Body of pancreas (tissue), 4 donors: Measurements from ENCODE around the gene CERCAM.

ENCODE experiments used
- CTCF ChIP-seq, 7 experiments: fragments of 450-650 bp in 4 of 7; fragments of 200-600 bp in 3 of 7; sonication (generic) in 3 of 7; IDR thresholded peaks; one replicate each; pipeline ENCODE4 v1.5.1; 2016 to 2019; ENCODE audit warnings: antibody characterized with exemption in 7 of 7
- POLR2A ChIP-seq, 3 donors: fragments of 450-650 bp; IDR thresholded peaks; one replicate each; pipeline ENCODE4 v1.6.1; 2016; ENCODE audit warnings: antibody characterized with exemption in 3 of 3, mild to moderate bottlenecking in 2 of 3

GRCh38 chr9:128374221-128374675 is 46.4 kb upstream of the CERCAM start:
- TF ChIP-seq POLR2A (IDR thresholded peaks at IDR 0.05) (no peak), CTCF (IDR thresholded peaks at IDR 0.05) (no peak)
